ENCODE results near the gene SART3. TPM values are rescaled to one million over a fixed set of nuclear protein-coding genes. Genes with fewer than 3 reads are reported as not detected.

SART3 gene, protein sequence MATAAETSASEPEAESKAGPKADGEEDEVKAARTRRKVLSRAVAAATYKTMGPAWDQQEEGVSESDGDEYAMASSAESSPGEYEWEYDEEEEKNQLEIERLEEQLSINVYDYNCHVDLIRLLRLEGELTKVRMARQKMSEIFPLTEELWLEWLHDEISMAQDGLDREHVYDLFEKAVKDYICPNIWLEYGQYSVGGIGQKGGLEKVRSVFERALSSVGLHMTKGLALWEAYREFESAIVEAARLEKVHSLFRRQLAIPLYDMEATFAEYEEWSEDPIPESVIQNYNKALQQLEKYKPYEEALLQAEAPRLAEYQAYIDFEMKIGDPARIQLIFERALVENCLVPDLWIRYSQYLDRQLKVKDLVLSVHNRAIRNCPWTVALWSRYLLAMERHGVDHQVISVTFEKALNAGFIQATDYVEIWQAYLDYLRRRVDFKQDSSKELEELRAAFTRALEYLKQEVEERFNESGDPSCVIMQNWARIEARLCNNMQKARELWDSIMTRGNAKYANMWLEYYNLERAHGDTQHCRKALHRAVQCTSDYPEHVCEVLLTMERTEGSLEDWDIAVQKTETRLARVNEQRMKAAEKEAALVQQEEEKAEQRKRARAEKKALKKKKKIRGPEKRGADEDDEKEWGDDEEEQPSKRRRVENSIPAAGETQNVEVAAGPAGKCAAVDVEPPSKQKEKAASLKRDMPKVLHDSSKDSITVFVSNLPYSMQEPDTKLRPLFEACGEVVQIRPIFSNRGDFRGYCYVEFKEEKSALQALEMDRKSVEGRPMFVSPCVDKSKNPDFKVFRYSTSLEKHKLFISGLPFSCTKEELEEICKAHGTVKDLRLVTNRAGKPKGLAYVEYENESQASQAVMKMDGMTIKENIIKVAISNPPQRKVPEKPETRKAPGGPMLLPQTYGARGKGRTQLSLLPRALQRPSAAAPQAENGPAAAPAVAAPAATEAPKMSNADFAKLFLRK
- 100 to 1,000 TPM in 1 of 3 donors, 10 to 100 TPM in 2; 76.5 to 107 (median 78.3) TPM for total RNA-seq
- 95.6 TPM for total RNA-seq (2013)

GRCh38 chr12:108560752-108561719, at the start of gene SART3:
TSS of gene SART3 (minus strand) at chr12:108561173. CDS start at chr12:108561154, 19 bp downstream.
- Histone ChIP-seq H3K9me3 (ENCODE audit: control insufficient read depth, insufficient read depth, low read length) (no peaks in the 10 kb centered on the region), H3K4me3 (ENCODE audit: low read length) (peak within 1 kb of the TSS; percentile 75), H3K4me1 (ENCODE audit: control insufficient read depth, insufficient read depth, low read length) (peaks cover 37% of the 10 kb centered on the region), H3K27ac (ENCODE audit: low read length) (peak within 1 kb of the TSS; percentile 92), H3K27me3 (ENCODE audit: control insufficient read depth, insufficient read depth, low read length) (no peaks in the 10 kb centered on the region), H3K36me3 (ENCODE audit: control insufficient read depth, insufficient read depth, low read length) (peaks cover 22% of the 10 kb centered on the region)
- H3K9me3 Mint-ChIP-seq = no peaks in the 10 kb centered on the region
- peak; percentile 81 to 94 for DNase-seq
- peaks cover 52 to 53% of the 10 kb centered on the region in 2 donors for H3K4me1 Mint-ChIP-seq
- under 1% methylated on average over 53 of the region's 57 CpGs for WGBS (ENCODE audit: insufficient coverage)
- peak; percentile 54 to 69 (median 67) for ATAC-seq
- no peaks in the 10 kb centered on the region for H3K36me3 Mint-ChIP-seq
- H3K27me3 Mint-ChIP-seq (ENCODE audit: low read depth in 2 of 2) = no peaks in the 10 kb centered on the region
- H3K27ac Mint-ChIP-seq = peak within 1 kb of the TSS; percentile 99 to 100
- TF ChIP-seq, protein P1, sequence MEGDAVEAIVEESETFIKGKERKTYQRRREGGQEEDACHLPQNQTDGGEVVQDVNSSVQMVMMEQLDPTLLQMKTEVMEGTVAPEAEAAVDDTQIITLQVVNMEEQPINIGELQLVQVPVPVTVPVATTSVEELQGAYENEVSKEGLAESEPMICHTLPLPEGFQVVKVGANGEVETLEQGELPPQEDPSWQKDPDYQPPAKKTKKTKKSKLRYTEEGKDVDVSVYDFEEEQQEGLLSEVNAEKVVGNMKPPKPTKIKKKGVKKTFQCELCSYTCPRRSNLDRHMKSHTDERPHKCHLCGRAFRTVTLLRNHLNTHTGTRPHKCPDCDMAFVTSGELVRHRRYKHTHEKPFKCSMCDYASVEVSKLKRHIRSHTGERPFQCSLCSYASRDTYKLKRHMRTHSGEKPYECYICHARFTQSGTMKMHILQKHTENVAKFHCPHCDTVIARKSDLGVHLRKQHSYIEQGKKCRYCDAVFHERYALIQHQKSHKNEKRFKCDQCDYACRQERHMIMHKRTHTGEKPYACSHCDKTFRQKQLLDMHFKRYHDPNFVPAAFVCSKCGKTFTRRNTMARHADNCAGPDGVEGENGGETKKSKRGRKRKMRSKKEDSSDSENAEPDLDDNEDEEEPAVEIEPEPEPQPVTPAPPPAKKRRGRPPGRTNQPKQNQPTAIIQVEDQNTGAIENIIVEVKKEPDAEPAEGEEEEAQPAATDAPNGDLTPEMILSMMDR (IDR thresholded peaks at IDR 0.05) = no peak
- intact Hi-C loops (cut with micrococcal nuclease) = loop anchor here (1.0 to 10.0 kb wide), 4 partner anchors 46 to 492 kb away; partner anchors contain the start of genes FICD, SELPLG and USP30
- H3K4me3 Mint-ChIP-seq = peak within 1 kb of the TSS; percentile 100

DNA sequence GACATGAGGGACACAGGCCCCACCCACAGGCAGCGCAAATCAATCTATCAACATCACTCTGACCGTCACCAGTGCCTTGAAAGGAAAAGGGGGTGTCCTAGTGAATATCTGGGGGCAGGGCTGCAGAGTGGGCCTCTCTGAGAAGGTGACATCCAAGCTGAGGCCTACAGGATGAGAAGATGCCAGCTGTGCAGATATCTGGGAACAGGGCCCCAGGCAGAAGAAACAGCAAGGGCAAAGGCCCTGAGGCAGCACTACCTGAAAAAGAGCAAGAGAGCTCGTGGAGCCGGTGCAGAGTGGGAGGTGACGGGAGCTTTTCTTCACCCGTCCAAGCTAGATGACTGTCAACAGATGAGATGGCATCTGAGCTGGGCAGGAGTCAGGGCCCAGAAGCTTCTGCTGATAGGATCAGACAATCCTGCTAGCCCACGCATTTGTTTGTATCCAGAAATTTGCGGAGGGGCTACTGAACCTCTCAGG, 49.4 kb upstream of the SART3 start:
- no peaks in the 10 kb centered on the region for H3K36me3 ChIP-seq (ENCODE audit: control insufficient read depth, insufficient read depth, low read length)
- intact Hi-C loops (cut with micrococcal nuclease) = loop anchor here (5.0 kb wide), 1 partner anchor 37 kb away; no protein-coding TSS in a partner anchor
- TF ChIP-seq, protein P1 (IDR thresholded peaks at IDR 0.05) = no peak
- no peaks in the 10 kb centered on the region for H3K27me3 ChIP-seq (ENCODE audit: control insufficient read depth, insufficient read depth, low read length)
- Mint-ChIP-seq H3K27me3 (ENCODE audit: low read depth in 2 of 2) (peaks cover 0 to 6% of the 10 kb centered on the region in 2 donors), H3K9me3 (no peaks in the 10 kb centered on the region), H3K4me1 (peaks cover 12 to 14% of the 10 kb centered on the region in 2 donors), H3K27ac (no peak overlapping the region), H3K36me3 (no peaks in the 10 kb centered on the region), H3K4me3 (no peak overlapping the region)
- H3K4me3 ChIP-seq (ENCODE audit: low read length) = no peak overlapping the region
- no peaks in the 10 kb centered on the region for H3K9me3 ChIP-seq (ENCODE audit: control insufficient read depth, insufficient read depth, low read length)
- DNase-seq = no peak
- 93% methylated on average over 7 of the region's 8 CpGs for WGBS (ENCODE audit: insufficient coverage)
- no peak overlapping the region for H3K27ac ChIP-seq (ENCODE audit: low read length)
- peaks cover 5% of the 10 kb centered on the region for H3K4me1 ChIP-seq (ENCODE audit: control insufficient read depth, insufficient read depth, low read length)
- ATAC-seq = no peak

DNA sequence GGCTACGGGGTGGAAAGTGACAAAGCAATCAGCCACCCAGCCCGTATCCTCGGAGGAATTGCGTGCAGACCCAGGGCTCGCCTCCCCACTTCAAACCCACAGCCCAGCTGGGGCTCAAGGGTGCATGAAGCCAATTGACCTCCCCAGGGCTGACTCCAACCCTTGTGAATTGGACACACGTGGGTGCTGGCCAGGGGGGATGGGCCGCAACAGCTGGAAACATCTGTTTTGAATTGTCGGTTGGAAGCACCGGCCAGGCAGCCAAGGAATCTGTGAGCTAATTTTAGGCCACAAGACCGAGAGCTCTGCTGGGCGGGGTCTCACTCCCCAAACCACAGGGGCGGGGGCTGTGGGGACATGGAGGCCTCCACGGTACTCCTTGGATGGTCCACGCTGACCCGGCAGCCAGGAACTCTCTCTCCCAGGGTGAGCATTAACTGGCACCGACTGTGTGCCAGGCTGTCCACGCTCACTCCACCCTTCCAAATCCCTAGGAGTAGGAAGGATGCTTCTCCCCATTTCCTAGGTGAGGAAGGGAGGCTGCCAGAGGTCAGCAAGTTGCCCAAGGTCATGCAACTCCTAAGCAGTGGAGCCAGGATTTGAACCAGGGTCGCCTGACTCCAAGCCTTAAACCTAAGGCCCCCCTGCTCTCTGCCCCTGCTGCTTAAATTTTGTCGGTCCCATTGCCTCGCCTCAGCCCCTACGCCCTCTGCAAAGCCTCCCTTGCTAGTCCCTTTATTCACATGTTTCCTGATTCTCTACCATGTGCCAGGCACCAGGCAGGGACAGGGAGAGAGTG, 48.8 kb upstream of the SART3 start:
- peaks cover 5% of the 10 kb centered on the region for H3K4me1 ChIP-seq (ENCODE audit: control insufficient read depth, insufficient read depth, low read length)
- H3K27me3 ChIP-seq (ENCODE audit: control insufficient read depth, insufficient read depth, low read length) = no peaks in the 10 kb centered on the region
- H3K4me3 ChIP-seq (ENCODE audit: low read length) = no peak overlapping the region
- H3K4me3 Mint-ChIP-seq = no peak overlapping the region
- 41% methylated on average over 19 of the region's 21 CpGs for WGBS (ENCODE audit: insufficient coverage)
- no peak for ATAC-seq
- TF ChIP-seq, protein P1 (IDR thresholded peaks at IDR 0.05) = no peak
- no peak for DNase-seq
- H3K36me3 ChIP-seq (ENCODE audit: control insufficient read depth, insufficient read depth, low read length) = no peaks in the 10 kb centered on the region
- peaks cover 12 to 14% of the 10 kb centered on the region in 2 donors for H3K4me1 Mint-ChIP-seq
- no peaks in the 10 kb centered on the region for H3K9me3 Mint-ChIP-seq
- no peak overlapping the region for H3K27ac ChIP-seq (ENCODE audit: low read length)
- no peaks in the 10 kb centered on the region for H3K36me3 Mint-ChIP-seq
- intact Hi-C loops (cut with micrococcal nuclease) = loop anchor here (5.0 kb wide), 1 partner anchor 38 kb away; no protein-coding TSS in a partner anchor
- H3K27me3 Mint-ChIP-seq (ENCODE audit: low read depth in 2 of 2) = peaks cover 0 to 6% of the 10 kb centered on the region in 2 donors
- H3K27ac Mint-ChIP-seq = no peak overlapping the region
- no peaks in the 10 kb centered on the region for H3K9me3 ChIP-seq (ENCODE audit: control insufficient read depth, insufficient read depth, low read length)
